LNCAP (cell line): ENCODE data around the gene BAAT.

Source experiments
- TF ChIP-seq, protein P1 (sequence below): fragments of 450-650 bp; IDR thresholded peaks from 2 replicates; pipeline ENCODE4 v1.5.1; 2017; ENCODE audit warnings: mild to moderate bottlenecking

BAAT gene

DNA sequence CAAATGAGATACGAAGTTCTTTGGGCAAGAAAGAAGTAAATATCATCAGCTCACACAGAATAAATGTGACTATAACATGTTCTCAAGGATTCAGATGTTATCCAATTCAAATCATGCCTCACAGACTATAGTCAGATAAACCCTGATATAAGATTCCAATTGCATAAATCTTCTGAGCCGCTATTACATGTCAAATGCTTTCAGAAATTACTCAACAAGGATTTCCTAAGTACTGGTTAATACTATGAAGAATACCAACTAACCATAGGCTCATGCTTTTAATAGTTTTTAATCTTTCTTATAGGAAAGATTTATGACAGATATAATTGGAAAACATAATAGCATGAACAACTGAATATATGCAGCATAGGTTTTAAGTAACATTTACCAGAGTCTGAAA, 73.6 kb downstream of the BAAT start:
- TF ChIP-seq, protein P1, sequence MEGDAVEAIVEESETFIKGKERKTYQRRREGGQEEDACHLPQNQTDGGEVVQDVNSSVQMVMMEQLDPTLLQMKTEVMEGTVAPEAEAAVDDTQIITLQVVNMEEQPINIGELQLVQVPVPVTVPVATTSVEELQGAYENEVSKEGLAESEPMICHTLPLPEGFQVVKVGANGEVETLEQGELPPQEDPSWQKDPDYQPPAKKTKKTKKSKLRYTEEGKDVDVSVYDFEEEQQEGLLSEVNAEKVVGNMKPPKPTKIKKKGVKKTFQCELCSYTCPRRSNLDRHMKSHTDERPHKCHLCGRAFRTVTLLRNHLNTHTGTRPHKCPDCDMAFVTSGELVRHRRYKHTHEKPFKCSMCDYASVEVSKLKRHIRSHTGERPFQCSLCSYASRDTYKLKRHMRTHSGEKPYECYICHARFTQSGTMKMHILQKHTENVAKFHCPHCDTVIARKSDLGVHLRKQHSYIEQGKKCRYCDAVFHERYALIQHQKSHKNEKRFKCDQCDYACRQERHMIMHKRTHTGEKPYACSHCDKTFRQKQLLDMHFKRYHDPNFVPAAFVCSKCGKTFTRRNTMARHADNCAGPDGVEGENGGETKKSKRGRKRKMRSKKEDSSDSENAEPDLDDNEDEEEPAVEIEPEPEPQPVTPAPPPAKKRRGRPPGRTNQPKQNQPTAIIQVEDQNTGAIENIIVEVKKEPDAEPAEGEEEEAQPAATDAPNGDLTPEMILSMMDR: no peak
